HG02885 (cell line): ENCODE data around the gene TMEM51.

Experiments used
- ATAC-seq: cut with Tn5 transposase; IDR thresholded peaks from one replicate; pipeline ENCODE4 v1.9.1; 2021; ENCODE audit warnings: mild to moderate bottlenecking; ENCODE audit not compliant: unreplicated experiment, poor library complexity

TMEM51 gene

GRCh38 chr1:15153184-15153841, at the start of gene TMEM51:
TSS of gene TMEM51 (plus strand) at chr1:15153747. CDS start at chr1:15215088, 61,341 bp downstream.
- no peak for ATAC-seq

GRCh38 chr1:15103906-15104305, 49.6 kb upstream of the TMEM51 start:
- ATAC-seq, result no peak

GRCh38 chr1:15104768-15105167, 48.8 kb upstream of the TMEM51 start:
- ATAC-seq, result no peak

- no peak for ATAC-seq
Observed at GRCh38 chr1:15106608-15107007, 46.9 kb upstream of the TMEM51 start.

GRCh38 chr1:15107058-15107687, 46.4 kb upstream of the TMEM51 start:
- no peak for ATAC-seq

- ATAC-seq, result no peak
Observed at GRCh38 chr1:15107911-15108310, 45.6 kb upstream of the TMEM51 start.

GRCh38 chr1:15110128-15110866, 43.2 kb upstream of the TMEM51 start:
- ATAC-seq, result no peak

- no peak for ATAC-seq
Observed at GRCh38 chr1:15110867-15111230, 42.7 kb upstream of the TMEM51 start.

- no peak for ATAC-seq
Observed at GRCh38 chr1:15113146-15113545, 40.4 kb upstream of the TMEM51 start.

GRCh38 chr1:15114884-15115283, 38.7 kb upstream of the TMEM51 start:
- ATAC-seq, result no peak

- no peak for ATAC-seq
Observed at GRCh38 chr1:15115542-15116330, 37.8 kb upstream of the TMEM51 start.

- ATAC-seq, result no peak
Observed at GRCh38 chr1:15116966-15117365, 36.6 kb upstream of the TMEM51 start.

GRCh38 chr1:15117671-15118325, 35.7 kb upstream of the TMEM51 start:
- ATAC-seq, result no peak

GRCh38 chr1:15118579-15118978, 35.0 kb upstream of the TMEM51 start:
- no peak for ATAC-seq

- ATAC-seq, result no peak
Observed at GRCh38 chr1:15120251-15120945, 33.1 kb upstream of the TMEM51 start.

- ATAC-seq, result no peak
Observed at GRCh38 chr1:15122331-15122730, 31.2 kb upstream of the TMEM51 start.

GRCh38 chr1:15123270-15123669, 30.3 kb upstream of the TMEM51 start:
- ATAC-seq, result no peak

- ATAC-seq, result no peak
Observed at GRCh38 chr1:15123925-15124324, 29.6 kb upstream of the TMEM51 start.

GRCh38 chr1:15124362-15125100, 29.0 kb upstream of the TMEM51 start:
- ATAC-seq, result no peak
